ENCODE data around the gene AUP1.

DNA sequence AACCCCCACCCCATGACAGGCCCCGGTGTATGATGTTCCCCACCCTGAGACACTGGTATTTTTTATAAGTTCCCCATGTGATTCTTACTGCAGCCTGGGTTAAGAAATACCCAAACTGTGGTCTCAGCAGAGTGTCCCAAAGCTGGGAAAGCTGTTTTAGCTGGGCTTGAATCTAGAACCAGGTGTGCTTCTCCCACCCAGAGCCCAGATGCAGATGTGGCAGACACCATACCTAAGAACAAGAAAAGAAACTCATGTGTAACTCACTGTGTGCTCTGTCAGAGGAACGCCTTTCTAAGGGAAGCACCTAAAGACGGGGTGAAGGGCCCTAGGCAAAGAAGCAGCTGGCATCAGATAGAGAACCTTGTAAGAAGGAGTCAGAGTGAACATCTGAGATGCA, 48.9 kb upstream of the AUP1 start:
- TF ChIP-seq, protein P1, sequence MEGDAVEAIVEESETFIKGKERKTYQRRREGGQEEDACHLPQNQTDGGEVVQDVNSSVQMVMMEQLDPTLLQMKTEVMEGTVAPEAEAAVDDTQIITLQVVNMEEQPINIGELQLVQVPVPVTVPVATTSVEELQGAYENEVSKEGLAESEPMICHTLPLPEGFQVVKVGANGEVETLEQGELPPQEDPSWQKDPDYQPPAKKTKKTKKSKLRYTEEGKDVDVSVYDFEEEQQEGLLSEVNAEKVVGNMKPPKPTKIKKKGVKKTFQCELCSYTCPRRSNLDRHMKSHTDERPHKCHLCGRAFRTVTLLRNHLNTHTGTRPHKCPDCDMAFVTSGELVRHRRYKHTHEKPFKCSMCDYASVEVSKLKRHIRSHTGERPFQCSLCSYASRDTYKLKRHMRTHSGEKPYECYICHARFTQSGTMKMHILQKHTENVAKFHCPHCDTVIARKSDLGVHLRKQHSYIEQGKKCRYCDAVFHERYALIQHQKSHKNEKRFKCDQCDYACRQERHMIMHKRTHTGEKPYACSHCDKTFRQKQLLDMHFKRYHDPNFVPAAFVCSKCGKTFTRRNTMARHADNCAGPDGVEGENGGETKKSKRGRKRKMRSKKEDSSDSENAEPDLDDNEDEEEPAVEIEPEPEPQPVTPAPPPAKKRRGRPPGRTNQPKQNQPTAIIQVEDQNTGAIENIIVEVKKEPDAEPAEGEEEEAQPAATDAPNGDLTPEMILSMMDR (IDR thresholded peaks at IDR 0.05): no peak
- no peak for TF ChIP-seq POLR2A (IDR thresholded peaks at IDR 0.05)

Data from lower leg skin (tissue), 3 donors.